HFF-Myc (cell line): ENCODE data around the gene RAF1.

ENCODE experiments used
- DNase-seq: peaks from one replicate; pipeline ENCODE4 v3.0.0-alpha.2; 2011; ENCODE audit warnings: low read depth; ENCODE audit errors: extremely low read depth
- H3K4me3 ChIP-seq: replicated peaks from 2 replicates; pipeline ENCODE4 v1.5.1; 2011; ENCODE audit warnings: low read depth, mild to moderate bottlenecking, control low read depth, low read length
- CTCF ChIP-seq: IDR thresholded peaks from 2 replicates; pipeline ENCODE4 v1.5.1; 2012; ENCODE audit warnings: mild to moderate bottlenecking, low read depth, low read length, control low read depth; ENCODE audit errors: missing control alignments

RAF1 gene

DNA sequence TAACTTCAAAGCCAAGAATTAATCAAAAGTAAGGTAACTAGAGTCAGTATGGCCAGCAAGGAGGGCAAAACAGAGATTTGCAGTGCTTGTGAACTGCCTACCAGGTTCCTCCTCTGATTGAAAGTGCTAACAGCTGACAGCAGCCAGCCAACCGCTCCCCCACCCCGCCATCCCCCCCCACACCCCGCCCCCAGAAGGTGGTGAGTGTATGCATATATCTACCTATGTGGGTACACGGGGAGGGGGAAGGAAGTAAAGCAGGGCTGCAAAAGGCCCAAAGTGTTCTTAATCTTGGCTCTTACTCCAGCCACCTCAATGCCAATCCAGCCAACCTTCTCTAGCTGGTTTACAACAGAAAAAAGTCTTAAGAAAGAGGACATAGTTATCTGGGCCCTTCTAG is 50.7 kb downstream of the RAF1 start:
- no peak overlapping the region for H3K4me3 ChIP-seq
- no peak for DNase-seq
- no peak for TF ChIP-seq CTCF

DNA sequence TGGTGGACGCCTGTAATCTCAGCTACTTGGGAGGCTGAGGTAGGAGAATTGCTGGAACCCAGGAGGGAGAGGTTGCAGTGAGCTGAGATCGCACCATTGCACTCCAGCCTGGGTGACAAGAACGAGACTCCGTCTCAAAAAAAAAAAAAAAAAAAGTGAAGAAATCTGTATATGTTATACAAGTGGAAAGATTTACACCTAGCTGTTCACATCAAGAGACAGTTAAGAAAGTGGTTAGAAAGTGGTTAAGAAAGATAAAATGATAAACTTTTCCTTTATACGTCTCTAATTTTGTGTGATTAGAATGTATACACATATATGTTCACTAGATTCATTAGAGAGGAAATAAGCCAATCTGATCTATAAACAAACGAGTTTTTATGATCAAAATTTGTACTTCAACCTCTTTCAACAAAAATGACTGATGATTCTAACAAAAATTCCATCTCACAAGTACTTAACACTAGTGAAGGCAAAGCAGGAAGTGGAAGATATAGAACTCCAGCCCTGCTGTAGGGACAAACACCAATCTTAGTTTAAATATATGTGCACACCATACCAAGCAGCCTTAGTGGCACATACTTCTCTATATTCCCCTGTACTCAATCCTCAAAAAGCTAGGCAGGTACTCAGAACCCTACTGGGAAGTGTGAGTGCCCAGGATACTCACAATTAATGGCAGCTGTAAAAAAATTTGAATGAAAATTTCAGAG is 51.2 kb downstream of the RAF1 start:
- H3K4me3 ChIP-seq: no peak overlapping the region
- no peak for DNase-seq
- no peak for TF ChIP-seq CTCF

- no peak for DNase-seq
- TF ChIP-seq CTCF: no peak
Measured at GRCh38 chr3:12611117-12611516, 52.8 kb downstream of the RAF1 start.

GRCh38 chr3:12608376-12608775 is 55.5 kb downstream of the RAF1 start:
- TF ChIP-seq CTCF: no peak
- H3K4me3 ChIP-seq: no peak overlapping the region
- DNase-seq: no peak

More at GRCh38 chr3:12611117-12611516, 52.8 kb downstream of the RAF1 start:
- no peak overlapping the region for H3K4me3 ChIP-seq

GRCh38 chr3:12603969-12604368 is 59.9 kb downstream of the RAF1 start:
- no peak for TF ChIP-seq CTCF
- no peak overlapping the region for H3K4me3 ChIP-seq
- no peak for DNase-seq

DNA sequence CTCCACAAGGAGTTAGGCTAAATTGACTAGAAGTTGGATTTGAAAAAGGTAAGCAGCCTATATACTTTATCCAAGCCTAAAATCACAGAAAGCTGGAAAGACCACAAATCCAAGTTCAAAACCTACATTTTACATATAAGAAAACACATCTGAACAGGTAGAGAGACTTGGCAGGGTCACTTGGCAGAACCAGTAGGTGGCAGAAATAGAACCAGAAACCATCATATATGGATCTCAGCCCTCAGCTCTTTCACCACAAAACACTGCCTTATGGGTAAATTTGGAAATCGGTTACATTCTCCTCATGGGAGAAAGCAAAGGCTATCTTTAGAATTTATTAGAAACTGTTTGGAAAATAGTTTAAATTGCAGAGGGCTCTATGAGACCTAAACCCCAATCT is 62.8 kb downstream of the RAF1 start:
- DNase-seq: no peak
- no peak for TF ChIP-seq CTCF
- no peak overlapping the region for H3K4me3 ChIP-seq

GRCh38 chr3:12598890-12599289 is 65.0 kb downstream of the RAF1 start:
- no peak overlapping the region for H3K4me3 ChIP-seq
- DNase-seq: no peak
- no peak for TF ChIP-seq CTCF
